K562 (cell line): ENCODE measurements around the gene METRNL. TPM values are rescaled to one million over a fixed set of nuclear protein-coding genes. Genes with fewer than 3 reads are reported as not detected.
A peak's percentile ranks its signal among the peaks of the same experiment; 100 is the strongest.

ENCODE experiments used
- CC2D1A ChIP-seq: fragments of 450-650 bp; IDR thresholded peaks from 2 replicates; pipeline ENCODE4 v1.6.1; 2017; ENCODE audit warnings: mild to moderate bottlenecking
- CSDE1 ChIP-seq, 2 experiments: fragments of 450-650 bp; IDR thresholded peaks; 2 replicates each; pipeline ENCODE4 v1.6.1; 2016; ENCODE audit warnings: mild to moderate bottlenecking in 1 of 2
- EWSR1 ChIP-seq: fragments of 450-650 bp; IDR thresholded peaks from 2 replicates; pipeline ENCODE4 v1.6.1; 2018; ENCODE audit warnings: borderline replicate concordance, mild to moderate bottlenecking, low read depth, moderate library complexity; ENCODE audit not compliant: partially characterized antibody
- FOXP1 ChIP-seq: sonication (generic); formaldehyde crosslinking; IDR thresholded peaks from 2 replicates; pipeline ENCODE4 v1.8.0; 2022; ENCODE audit warnings: mild to moderate bottlenecking, missing genetic modification reagents
- HNRNPH1 ChIP-seq: fragments of 200-400 bp; formaldehyde crosslinking; optimal IDR thresholded peaks from 2 replicates; pipeline ENCODE3; 2017; ENCODE audit warnings: low read depth, mild to moderate bottlenecking, low read length, moderate library complexity
- HNRNPUL1 ChIP-seq: fragments of 200-400 bp; formaldehyde crosslinking; IDR thresholded peaks from 2 replicates; pipeline ENCODE4 v1.6.1; 2017; ENCODE audit warnings: low read length
- JUNB ChIP-seq: fragments of 450-650 bp; formaldehyde crosslinking; conservative IDR thresholded peaks from 2 replicates; pipeline ENCODE4 v1.4.0; 2020; ENCODE audit warnings: mild to moderate bottlenecking
- LARP7 ChIP-seq: fragments of 450-650 bp; IDR thresholded peaks from 2 replicates; pipeline ENCODE4 v1.6.1; 2016
- MEF2D ChIP-seq: conservative IDR thresholded peaks from 2 replicates; pipeline ENCODE4 v1.6.1; 2016; ENCODE audit warnings: low read depth, missing genetic modification characterization, missing compliant biosample characterization
- RCOR1 ChIP-seq, 2 experiments: IDR thresholded peaks; 2 replicates each; pipeline ENCODE4 v1.6.1; 2012; ENCODE audit warnings: low read depth in 2 of 2, low read length in 2 of 2, borderline replicate concordance in 1 of 2, improper control_type of control experiment in 1 of 2
- TBL1XR1 ChIP-seq, 2 experiments: IDR thresholded peaks; 2 replicates each; pipeline ENCODE4 v1.6.1; 2012; ENCODE audit warnings: improper control_type of control experiment in 2 of 2, low read length in 2 of 2, mild to moderate bottlenecking in 1 of 2
- TCF15 ChIP-seq: fragments of 250-450 bp; sonication (Bioruptor Pico); IDR thresholded peaks from 2 replicates; pipeline ENCODE4 v1.8.0; 2022; ENCODE audit warnings: moderate library complexity, mild to moderate bottlenecking, inconsistent platforms
- TFE3 ChIP-seq: fragments of 450-650 bp; formaldehyde crosslinking; IDR thresholded peaks from 2 replicates; pipeline ENCODE4 v1.4.0; 2020; ENCODE audit warnings: mild to moderate bottlenecking, mixed read lengths
- TOE1 ChIP-seq, 2 experiments: fragments of 450-650 bp in 1 of 2; sonication (generic) in 1 of 2; formaldehyde crosslinking in 1 of 2; IDR thresholded peaks; 2 replicates each; pipeline versions ENCODE4 v1.7.1 to v1.8.0; 2016 to 2022; ENCODE audit warnings: borderline replicate concordance in 2 of 2, mild to moderate bottlenecking in 2 of 2, antibody characterized with exemption in 1 of 2, inconsistent platforms in 1 of 2, low read depth in 1 of 2, missing genetic modification reagents in 1 of 2, moderate library complexity in 1 of 2
- ZBTB43 ChIP-seq: sonication (generic); formaldehyde crosslinking; IDR thresholded peaks from 2 replicates; pipeline ENCODE4 v1.8.0; 2023; ENCODE audit warnings: mild to moderate bottlenecking, missing genetic modification reagents
- ZFP1 ChIP-seq: fragments of 450-650 bp; formaldehyde crosslinking; IDR thresholded peaks from 2 replicates; pipeline ENCODE4 v1.4.0; 2020; ENCODE audit warnings: mild to moderate bottlenecking, mixed read lengths
- ZNF347 ChIP-seq: fragments of 450-650 bp; formaldehyde crosslinking; IDR thresholded peaks from 2 replicates; pipeline ENCODE4 v1.4.0; 2020; ENCODE audit warnings: low read depth, mild to moderate bottlenecking, moderate library complexity
- polyA plus RNA-seq, 8 experiments: library from polyadenylated mRNA; depleted of rRNA in 4 of 8; stranded (reverse) in 5 of 8; unstranded in 3 of 8; fragments of >200 nt; fragmentation: Nextera tagmentation in 2 of 8; fragmentation: Illumina TruSeq in 1 of 8; extraction: Ambion mirVana in 2 of 8; extraction: Trizol in 1 of 8; gene quantifications; 2 replicates each; pipeline versions ENCODE4 v1.2.1 to v1.2.3, GENCODE V29; 2011 to 2014; ENCODE audit warnings: inconsistent platforms in 1 of 8, missing spikeins in 1 of 8
- total RNA-seq, 7 experiments: library from RNA; depleted of rRNA in 6 of 7; stranded (reverse); fragments of >200 nt in 6 of 7; fragmentation: Illumina TruSeq in 2 of 7; extraction: Trizol in 2 of 7; gene quantifications; 2 replicates each; pipeline versions ENCODE4 v1.2.1 to v1.2.3, GENCODE V29; 2011 to 2021; ENCODE audit warnings: low replicate concordance in 1 of 7
- TF ChIP-seq, protein P1 (sequence below): IDR thresholded peaks from 2 replicates; pipeline ENCODE4 v1.6.1; 2011; ENCODE audit not compliant: insufficient read length; ENCODE audit errors: extremely low read depth
- TF ChIP-seq, protein P2 (sequence below): fragments of 250-450 bp; sonication (Bioruptor Pico); IDR thresholded peaks from 2 replicates; pipeline ENCODE4 v1.4.0; 2020; ENCODE audit warnings: mild to moderate bottlenecking, moderate library complexity

METRNL gene
- total and polyA plus RNA-seq, 9 of the 15 experiments (the other 6 are each of a cell fraction or from before 2014, with no cell fraction given): 0.17 to 31.8 (median 2.9) TPM

DNA sequence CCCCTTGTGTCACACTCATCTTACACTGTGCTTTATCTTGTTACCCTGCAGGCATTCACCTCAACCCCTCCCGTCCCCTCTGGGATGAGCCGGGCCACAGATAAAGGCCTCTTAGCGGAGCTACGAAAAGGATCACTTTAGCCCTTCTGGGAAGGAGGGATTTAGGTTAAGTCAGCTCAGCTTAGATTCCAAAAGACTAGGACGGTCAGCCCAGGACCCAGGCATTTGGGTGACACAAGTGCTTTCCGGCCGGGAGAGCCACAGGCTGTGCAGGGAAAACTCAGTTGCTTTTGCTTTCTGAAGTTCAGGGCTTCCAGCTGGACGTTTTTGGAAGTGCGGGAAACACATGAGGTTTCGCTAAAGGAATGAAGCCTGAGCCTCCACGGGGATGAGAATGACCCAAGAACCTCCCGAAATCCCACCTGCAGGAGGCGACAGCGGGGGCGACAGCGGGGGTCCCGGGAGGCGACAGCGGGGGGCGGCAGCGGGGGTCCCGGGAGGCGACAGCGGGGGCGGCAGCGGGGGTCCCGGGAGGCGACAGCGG is 11.6 kb upstream of the METRNL start (continued):
- TF ChIP-seq, protein P1, sequence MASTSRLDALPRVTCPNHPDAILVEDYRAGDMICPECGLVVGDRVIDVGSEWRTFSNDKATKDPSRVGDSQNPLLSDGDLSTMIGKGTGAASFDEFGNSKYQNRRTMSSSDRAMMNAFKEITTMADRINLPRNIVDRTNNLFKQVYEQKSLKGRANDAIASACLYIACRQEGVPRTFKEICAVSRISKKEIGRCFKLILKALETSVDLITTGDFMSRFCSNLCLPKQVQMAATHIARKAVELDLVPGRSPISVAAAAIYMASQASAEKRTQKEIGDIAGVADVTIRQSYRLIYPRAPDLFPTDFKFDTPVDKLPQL: no peak
- TF ChIP-seq ZNF347 (CRISPR knock-in tag) (no peak), HNRNPH1 (no peak), TCF15 (CRISPR knock-in tag) (no peak), FOXP1 (no peak), TBL1XR1 (IDR thresholded peaks at IDR 0.05; ENCODE audit: low read length in 2 of 2) (no peak), TOE1 (IDR thresholded peaks at IDR 0.05; ENCODE audit: borderline replicate concordance) (no peak), TOE1 (CRISPR knock-in tag; IDR thresholded peaks at IDR 0.05; ENCODE audit: borderline replicate concordance, low read depth) (no peak), RCOR1 (IDR thresholded peaks at IDR 0.05; ENCODE audit: borderline replicate concordance in 1 of 2, low read depth in 2 of 2, low read length in 2 of 2) (peak in 1 of 2 experiments; percentile 55; a peak in 1 of 4 replicates), JUNB (no peak), HNRNPUL1 (no peak), ZFP1 (CRISPR knock-in tag) (no peak), TFE3 (CRISPR knock-in tag) (no peak), CC2D1A (peak; percentile 23; the same call in 1 of the 2 replicates), LARP7 (no peak), EWSR1 (no peak), CSDE1 (IDR thresholded peaks at IDR 0.05) (no peak), ZBTB43 (CRISPR knock-in tag) (no peak), MEF2D (tag) (no peak)
- TF ChIP-seq, protein P2, sequence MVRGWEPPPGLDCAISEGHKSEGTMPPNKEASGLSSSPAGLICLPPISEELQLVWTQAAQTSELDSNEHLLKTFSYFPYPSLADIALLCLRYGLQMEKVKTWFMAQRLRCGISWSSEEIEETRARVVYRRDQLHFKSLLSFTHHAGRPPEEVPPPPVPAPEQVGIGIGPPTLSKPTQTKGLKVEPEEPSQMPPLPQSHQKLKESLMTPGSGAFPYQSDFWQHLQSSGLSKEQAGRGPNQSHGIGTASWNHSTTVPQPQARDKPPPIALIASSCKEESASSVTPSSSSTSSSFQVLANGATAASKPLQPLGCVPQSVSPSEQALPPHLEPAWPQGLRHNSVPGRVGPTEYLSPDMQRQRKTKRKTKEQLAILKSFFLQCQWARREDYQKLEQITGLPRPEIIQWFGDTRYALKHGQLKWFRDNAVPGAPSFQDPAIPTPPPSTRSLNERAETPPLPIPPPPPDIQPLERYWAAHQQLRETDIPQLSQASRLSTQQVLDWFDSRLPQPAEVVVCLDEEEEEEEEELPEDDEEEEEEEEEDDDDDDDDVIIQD (CRISPR knock-in tag): no peak
